HCT116 (cell line): ENCODE data around the gene CCDC158. TPM values are rescaled to one million over a fixed set of nuclear protein-coding genes. Genes with fewer than 3 reads are reported as not detected.

ENCODE experiments used
- ATAC-seq: fragments of 200-7000 bp; cut with Tn5 transposase; 2 replicates; pipeline ENCODE4 v1.9.1; 2020; ENCODE audit warnings: mild to moderate bottlenecking, moderate library complexity
- BruUV-seq: library from RNA; stranded (reverse); fragments of 400-500 nt; replicated peaks from 2 replicates; lab custom pipeline; 2021; lab: Mats Ljungman, UMichigan
- CTCF ChIA-PET: fragments of 300-600 bp; sonication (Branson Sonifier 250); formaldehyde crosslinking; loops from one replicate; lab custom pipeline; 2021; ENCODE audit warnings: antibody characterized with exemption; lab: Charles Lee
- POLR2A ChIA-PET: fragments of 300-600, 350-600 bp; sonication (Branson Sonifier 250); formaldehyde crosslinking; loops from one replicate; lab custom pipeline; 2021; ENCODE audit warnings: antibody characterized with exemption; lab: Charles Lee
- RAD21 ChIA-PET, 2 experiments: fragments of 300-600 bp; sonication (Branson Sonifier 250); formaldehyde crosslinking; loops; one replicate each; lab custom pipeline; 2023; ENCODE audit warnings: low total read pairs in 2 of 2; ENCODE audit not compliant: uncharacterized antibody in 2 of 2, unreplicated experiment in 2 of 2, low non-redundant PET in 1 of 2; lab: Charles Lee
- DNase-seq: peaks from one replicate; pipeline ENCODE4 v3.0.0-alpha.2; 2010; ENCODE audit warnings: low read depth, low spot score
- H2AFZ ChIP-seq: fragments of 200-600 bp; shearing (Covaris generic), sonication (generic); 2 replicates; pipeline ENCODE4 v1.6.1; 2017; ENCODE audit warnings: low read depth, mixed run types, mixed read lengths, antibody characterized with exemption, low read length; ENCODE audit not compliant: poor library complexity, severe bottlenecking
- H3K27ac ChIP-seq: 2 replicates; pipeline ENCODE4 v1.5.1; 2012; ENCODE audit warnings: low read depth, low read length
- H3K27me3 ChIP-seq: fragments of 200-600 bp; sonication (generic); 2 replicates; pipeline ENCODE4 v1.6.1; 2016; ENCODE audit warnings: mixed run types, low read length, mixed read lengths; ENCODE audit not compliant: insufficient read depth
- H3K36me3 ChIP-seq, 2 experiments: fragments of 200-500 bp in 1 of 2; fragments of 200-600 bp in 1 of 2; sonication (Bioruptor generic) in 1 of 2; sonication (generic) in 1 of 2; 2 replicates each; pipeline versions ENCODE4 v1.5.1 to v1.6.1; 2014 to 2016; ENCODE audit warnings: low read length in 2 of 2, inconsistent platforms in 1 of 2, mixed read lengths in 1 of 2, mixed run types in 1 of 2; ENCODE audit not compliant: insufficient read depth in 2 of 2, control insufficient read depth in 1 of 2
- H3K4me1 ChIP-seq, 2 experiments: fragments of 200-600 bp in 1 of 2; sonication (generic) in 1 of 2; 2 replicates each; pipeline versions ENCODE4 v1.5.1 to v1.6.1; 2012 to 2017; ENCODE audit warnings: low read length in 2 of 2, inconsistent platforms in 1 of 2, mild to moderate bottlenecking in 1 of 2, mixed read lengths in 1 of 2, mixed run types in 1 of 2, moderate library complexity in 1 of 2; ENCODE audit not compliant: insufficient read depth in 2 of 2, control insufficient read depth in 1 of 2
- H3K4me2 ChIP-seq: fragments of 200-600 bp; sonication (generic); 2 replicates; pipeline ENCODE4 v1.6.1; 2017; ENCODE audit warnings: mixed run types, low read length, mixed read lengths
- H3K4me3 ChIP-seq, 2 experiments: fragments of 200-600 bp in 1 of 2; sonication (generic) in 1 of 2; replicated peaks in 1 of 2; 2 replicates each; pipeline ENCODE4 v1.5.1; 2011 to 2016; ENCODE audit warnings: low read length in 2 of 2, control low read depth in 1 of 2, low read depth in 1 of 2, mild to moderate bottlenecking in 1 of 2, mixed read lengths in 1 of 2, mixed run types in 1 of 2
- H3K79me2 ChIP-seq: fragments of 200-600 bp; sonication (generic); 2 replicates; pipeline ENCODE4 v1.6.1; 2017; ENCODE audit warnings: mild to moderate bottlenecking, mixed run types, low read length, moderate library complexity, mixed read lengths; ENCODE audit not compliant: insufficient read depth
- H3K9ac ChIP-seq: fragments of 200-600 bp; sonication (generic); 2 replicates; pipeline ENCODE4 v1.6.1; 2016; ENCODE audit warnings: low read length, mixed read lengths
- H3K9me2 ChIP-seq: fragments of 200-600 bp; sonication (generic), shearing (Covaris generic); 2 replicates; pipeline ENCODE4 v1.6.1; 2017; ENCODE audit warnings: mixed run types, mild to moderate bottlenecking, moderate library complexity; ENCODE audit not compliant: insufficient read depth
- H3K9me3 ChIP-seq, 2 experiments: fragments of 200-500 bp in 1 of 2; fragments of 200-600 bp in 1 of 2; sonication (Bioruptor generic) in 1 of 2; sonication (generic) in 1 of 2; 2 replicates each; pipeline ENCODE4 v1.6.1; 2014 to 2017; ENCODE audit warnings: low read length in 2 of 2, mixed read lengths in 2 of 2, inconsistent platforms in 1 of 2, low read depth in 1 of 2, mild to moderate bottlenecking in 1 of 2, mixed run types in 1 of 2, moderate library complexity in 1 of 2; ENCODE audit not compliant: control insufficient read depth in 1 of 2, insufficient read depth in 1 of 2
- H4K20me1 ChIP-seq: fragments of 200-600 bp; sonication (generic), shearing (Covaris generic); 2 replicates; pipeline ENCODE4 v1.6.1; 2017; ENCODE audit warnings: mixed run types, mild to moderate bottlenecking, moderate library complexity; ENCODE audit not compliant: insufficient read depth
- CBX3 ChIP-seq: IDR thresholded peaks from 2 replicates; pipeline ENCODE4 v1.6.1; 2012; ENCODE audit warnings: low read depth
- ELF1 ChIP-seq: IDR thresholded peaks from 2 replicates; pipeline ENCODE4 v1.6.1; 2012; ENCODE audit warnings: low read depth, borderline replicate concordance
- EZH2 ChIP-seq: fragments of 200-600 bp; sonication (generic); IDR thresholded peaks from 2 replicates; pipeline ENCODE4 v1.6.1; 2017; ENCODE audit warnings: antibody characterized with exemption, mixed run types
- EZH2phosphoT487 ChIP-seq: fragments of 200-600 bp; IDR thresholded peaks from 2 replicates; pipeline ENCODE4 v1.6.1; 2018; ENCODE audit warnings: antibody characterized with exemption, borderline replicate concordance
- POLR2AphosphoS5 ChIP-seq: IDR thresholded peaks from 2 replicates; pipeline ENCODE4 v1.6.1; 2011; ENCODE audit warnings: mild to moderate bottlenecking, low read depth, low read length, moderate library complexity
- RAD21 ChIP-seq: IDR thresholded peaks from 2 replicates; pipeline ENCODE4 v1.6.1; 2012; ENCODE audit warnings: low read depth, mild to moderate bottlenecking
- SIN3A ChIP-seq: IDR thresholded peaks from 2 replicates; pipeline ENCODE4 v1.6.1; 2012; ENCODE audit warnings: low read depth
- TCF7L2 ChIP-seq: IDR thresholded peaks from 2 replicates; pipeline ENCODE4 v1.7.0; 2011; ENCODE audit warnings: borderline replicate concordance, inconsistent platforms; ENCODE audit not compliant: insufficient read depth, insufficient read length; ENCODE audit errors: extremely low read depth
- YY1 ChIP-seq: IDR thresholded peaks from 2 replicates; pipeline ENCODE4 v1.6.1; 2011; ENCODE audit warnings: low read length, low read depth, moderate library complexity, mild to moderate bottlenecking; ENCODE audit not compliant: insufficient replicate concordance; ENCODE audit errors: extremely low read depth
- ZFX ChIP-seq: fragments of 450-650 bp; IDR thresholded peaks from 2 replicates; pipeline ENCODE4 v1.6.1; 2017
- ZNF274 ChIP-seq: fragments of 200-500 bp; sonication (Bioruptor generic); IDR thresholded peaks from 2 replicates; pipeline ENCODE4 v1.6.1; 2014; ENCODE audit warnings: mild to moderate bottlenecking, low read depth, low read length, inconsistent platforms
- intact Hi-C: fragments of 100-400 bp; cut with micrococcal nuclease; formaldehyde crosslinking; loops from 2 replicates; pipeline ENCODE4 v1.10.0; 2022
- total RNA-seq: library from RNA; stranded (reverse); gene quantifications from one replicate; pipeline ENCODE4 v1.2.1, GENCODE V29; 2021; ENCODE audit not compliant: unreplicated experiment
- TF ChIP-seq, protein P1 (sequence below), 3 experiments: fragments of 200-600 bp in 1 of 3; sonication (generic) in 1 of 3; IDR thresholded peaks in 2 of 3; conservative IDR thresholded peaks in 1 of 3; 2 replicates each; pipeline ENCODE4 v1.5.1; 2012 to 2017; ENCODE audit warnings: low read depth in 2 of 3, low read length in 2 of 3, antibody characterized with exemption in 1 of 3, borderline replicate concordance in 1 of 3, control low read depth in 1 of 3, mild to moderate bottlenecking in 1 of 3, mixed read lengths in 1 of 3, mixed run types in 1 of 3, moderate library complexity in 1 of 3; ENCODE audit not compliant: insufficient read depth in 1 of 3
- TF ChIP-seq, protein P2 (sequence below): IDR thresholded peaks from 2 replicates; pipeline ENCODE4 v1.6.1; 2012
- TF ChIP-seq, protein P3 (sequence below): IDR thresholded peaks from 2 replicates; pipeline ENCODE4 v1.6.1; 2012; ENCODE audit warnings: low read depth

The CCDC158 gene
- total RNA-seq, 1 experiment from 2014 or later: not detected

DNA sequence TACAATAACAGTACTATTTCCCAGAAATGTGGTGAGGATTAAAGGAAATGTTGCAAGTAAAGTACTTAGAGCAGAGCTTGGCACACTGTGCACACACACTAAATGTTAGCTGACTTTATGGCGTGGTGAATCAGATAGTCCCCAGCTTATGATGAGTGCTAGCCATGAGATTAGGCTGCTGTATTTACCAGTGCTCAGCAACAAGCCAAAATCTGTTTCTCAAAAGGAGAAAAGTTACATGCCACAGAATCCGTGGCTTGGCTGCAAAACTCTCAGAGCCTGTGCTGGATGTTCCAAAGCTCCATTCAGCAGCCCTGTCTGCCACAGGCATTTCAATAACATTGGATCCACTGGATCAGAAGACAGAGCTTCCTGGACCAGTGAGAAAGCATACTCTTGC lies 127.2 kb downstream of the CCDC158 start:
- DNase-seq (no peak), ATAC-seq (no peak)
- Histone ChIP-seq H3K4me2 (no peak overlapping the region), H3K4me3 (no peak overlapping the region), H3K79me2 (no peaks in the 10 kb centered on the region), H3K9me3 (peaks cover 3 to 12% of the 10 kb centered on the region in 2 experiments; a peak in 2 of 4 replicates), H3K36me3 (no peaks in the 10 kb centered on the region), H3K9me2 (no peaks in the 10 kb centered on the region), H3K9ac (no peak overlapping the region), H4K20me1 (no peaks in the 10 kb centered on the region), H3K4me1 (no peaks in the 10 kb centered on the region), H3K27ac (no peak overlapping the region), H2AFZ (no peak overlapping the region), H3K27me3 (no peaks in the 10 kb centered on the region)
- ChIA-PET CTCF (no interaction called here), POLR2A (no interaction called here), RAD21 (no interaction called here)
- TF ChIP-seq YY1: no peak
- TF ChIP-seq, protein P1, sequence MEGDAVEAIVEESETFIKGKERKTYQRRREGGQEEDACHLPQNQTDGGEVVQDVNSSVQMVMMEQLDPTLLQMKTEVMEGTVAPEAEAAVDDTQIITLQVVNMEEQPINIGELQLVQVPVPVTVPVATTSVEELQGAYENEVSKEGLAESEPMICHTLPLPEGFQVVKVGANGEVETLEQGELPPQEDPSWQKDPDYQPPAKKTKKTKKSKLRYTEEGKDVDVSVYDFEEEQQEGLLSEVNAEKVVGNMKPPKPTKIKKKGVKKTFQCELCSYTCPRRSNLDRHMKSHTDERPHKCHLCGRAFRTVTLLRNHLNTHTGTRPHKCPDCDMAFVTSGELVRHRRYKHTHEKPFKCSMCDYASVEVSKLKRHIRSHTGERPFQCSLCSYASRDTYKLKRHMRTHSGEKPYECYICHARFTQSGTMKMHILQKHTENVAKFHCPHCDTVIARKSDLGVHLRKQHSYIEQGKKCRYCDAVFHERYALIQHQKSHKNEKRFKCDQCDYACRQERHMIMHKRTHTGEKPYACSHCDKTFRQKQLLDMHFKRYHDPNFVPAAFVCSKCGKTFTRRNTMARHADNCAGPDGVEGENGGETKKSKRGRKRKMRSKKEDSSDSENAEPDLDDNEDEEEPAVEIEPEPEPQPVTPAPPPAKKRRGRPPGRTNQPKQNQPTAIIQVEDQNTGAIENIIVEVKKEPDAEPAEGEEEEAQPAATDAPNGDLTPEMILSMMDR (IDR thresholded peaks at IDR 0.05 in 2 of 3, conservative IDR thresholded peaks at IDR 0.05 in 1 of 3; ENCODE audit: borderline replicate concordance in 1 of 3, insufficient read depth in 1 of 3, low read depth in 2 of 3, low read length in 2 of 3): no peak
- no peak for TF ChIP-seq ZFX
- TF ChIP-seq, protein P2, sequence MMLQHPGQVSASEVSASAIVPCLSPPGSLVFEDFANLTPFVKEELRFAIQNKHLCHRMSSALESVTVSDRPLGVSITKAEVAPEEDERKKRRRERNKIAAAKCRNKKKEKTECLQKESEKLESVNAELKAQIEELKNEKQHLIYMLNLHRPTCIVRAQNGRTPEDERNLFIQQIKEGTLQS: no peak
- TF ChIP-seq CBX3: no peak
- no peak for TF ChIP-seq EZH2
- TF ChIP-seq EZH2phosphoT487: no peak
- intact Hi-C loops: no loop called here
- no TSS peak for BruUV-seq

DNA sequence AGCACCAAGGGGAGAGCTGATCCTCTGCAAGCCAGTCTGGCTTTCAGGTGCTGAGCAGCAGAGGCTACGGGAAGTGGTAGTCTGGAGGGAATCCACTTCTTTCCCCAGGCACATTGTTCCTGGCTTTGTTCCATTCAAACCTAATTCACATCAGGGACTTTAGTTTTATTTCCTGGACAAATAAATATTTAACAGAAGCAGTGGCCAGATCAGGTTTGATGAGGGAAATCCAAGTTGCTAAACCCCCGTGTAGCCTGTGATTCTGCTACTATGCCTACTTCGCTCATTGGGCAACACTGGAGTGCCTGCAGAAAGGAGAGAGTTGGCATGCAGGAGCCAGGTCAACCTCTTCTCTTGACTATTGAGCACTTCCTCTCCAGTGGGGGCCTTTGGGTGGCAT lies 128.2 kb downstream of the CCDC158 start:
- no peaks in the 10 kb centered on the region for H3K4me1 ChIP-seq
- POLR2A ChIA-PET: no interaction called here
- H3K9me3 ChIP-seq: peaks cover 3 to 4% of the 10 kb centered on the region in 2 experiments; a peak in 2 of 4 replicates
- H3K9me2 ChIP-seq: no peaks in the 10 kb centered on the region
- ATAC-seq (no peak), DNase-seq (no peak)
- BruUV-seq: no TSS peak
- H3K4me3 ChIP-seq: no peak overlapping the region
- H3K36me3 ChIP-seq: no peaks in the 10 kb centered on the region
- no peak overlapping the region for H3K4me2 ChIP-seq
- no peak overlapping the region for H2AFZ ChIP-seq
- intact Hi-C loops: no loop called here
- RAD21 ChIA-PET: no interaction called here
- no peak overlapping the region for H3K27ac ChIP-seq
- CTCF ChIA-PET: no interaction called here
- no peaks in the 10 kb centered on the region for H3K79me2 ChIP-seq
- no peaks in the 10 kb centered on the region for H4K20me1 ChIP-seq
- H3K27me3 ChIP-seq: no peaks in the 10 kb centered on the region
- no peak overlapping the region for H3K9ac ChIP-seq
- no peak for TF ChIP-seq SIN3A
- no peak for TF ChIP-seq EZH2
- TF ChIP-seq, protein P2: no peak
- TF ChIP-seq POLR2AphosphoS5: no peak
- TF ChIP-seq RAD21: no peak
- no peak for TF ChIP-seq TCF7L2
- no peak for TF ChIP-seq ELF1
- TF ChIP-seq ZNF274: no peak
- no peak for TF ChIP-seq EZH2phosphoT487
- TF ChIP-seq, protein P3, sequence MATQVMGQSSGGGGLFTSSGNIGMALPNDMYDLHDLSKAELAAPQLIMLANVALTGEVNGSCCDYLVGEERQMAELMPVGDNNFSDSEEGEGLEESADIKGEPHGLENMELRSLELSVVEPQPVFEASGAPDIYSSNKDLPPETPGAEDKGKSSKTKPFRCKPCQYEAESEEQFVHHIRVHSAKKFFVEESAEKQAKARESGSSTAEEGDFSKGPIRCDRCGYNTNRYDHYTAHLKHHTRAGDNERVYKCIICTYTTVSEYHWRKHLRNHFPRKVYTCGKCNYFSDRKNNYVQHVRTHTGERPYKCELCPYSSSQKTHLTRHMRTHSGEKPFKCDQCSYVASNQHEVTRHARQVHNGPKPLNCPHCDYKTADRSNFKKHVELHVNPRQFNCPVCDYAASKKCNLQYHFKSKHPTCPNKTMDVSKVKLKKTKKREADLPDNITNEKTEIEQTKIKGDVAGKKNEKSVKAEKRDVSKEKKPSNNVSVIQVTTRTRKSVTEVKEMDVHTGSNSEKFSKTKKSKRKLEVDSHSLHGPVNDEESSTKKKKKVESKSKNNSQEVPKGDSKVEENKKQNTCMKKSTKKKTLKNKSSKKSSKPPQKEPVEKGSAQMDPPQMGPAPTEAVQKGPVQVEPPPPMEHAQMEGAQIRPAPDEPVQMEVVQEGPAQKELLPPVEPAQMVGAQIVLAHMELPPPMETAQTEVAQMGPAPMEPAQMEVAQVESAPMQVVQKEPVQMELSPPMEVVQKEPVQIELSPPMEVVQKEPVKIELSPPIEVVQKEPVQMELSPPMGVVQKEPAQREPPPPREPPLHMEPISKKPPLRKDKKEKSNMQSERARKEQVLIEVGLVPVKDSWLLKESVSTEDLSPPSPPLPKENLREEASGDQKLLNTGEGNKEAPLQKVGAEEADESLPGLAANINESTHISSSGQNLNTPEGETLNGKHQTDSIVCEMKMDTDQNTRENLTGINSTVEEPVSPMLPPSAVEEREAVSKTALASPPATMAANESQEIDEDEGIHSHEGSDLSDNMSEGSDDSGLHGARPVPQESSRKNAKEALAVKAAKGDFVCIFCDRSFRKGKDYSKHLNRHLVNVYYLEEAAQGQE: no peak
